IPS-NIHi11 (cell line): ENCODE data around the gene ZNF254.
"Not testable (repeated sequence)": the region's sequence is repeated elsewhere in the genome, so short reads cannot be mapped to it uniquely, and the experiment has no call there.

ENCODE experiments used
- DNase-seq: peaks from one replicate; pipeline ENCODE4 v3.0.0; 2012; ENCODE audit warnings: mixed read lengths, low spot score

The ZNF254 gene

DNA sequence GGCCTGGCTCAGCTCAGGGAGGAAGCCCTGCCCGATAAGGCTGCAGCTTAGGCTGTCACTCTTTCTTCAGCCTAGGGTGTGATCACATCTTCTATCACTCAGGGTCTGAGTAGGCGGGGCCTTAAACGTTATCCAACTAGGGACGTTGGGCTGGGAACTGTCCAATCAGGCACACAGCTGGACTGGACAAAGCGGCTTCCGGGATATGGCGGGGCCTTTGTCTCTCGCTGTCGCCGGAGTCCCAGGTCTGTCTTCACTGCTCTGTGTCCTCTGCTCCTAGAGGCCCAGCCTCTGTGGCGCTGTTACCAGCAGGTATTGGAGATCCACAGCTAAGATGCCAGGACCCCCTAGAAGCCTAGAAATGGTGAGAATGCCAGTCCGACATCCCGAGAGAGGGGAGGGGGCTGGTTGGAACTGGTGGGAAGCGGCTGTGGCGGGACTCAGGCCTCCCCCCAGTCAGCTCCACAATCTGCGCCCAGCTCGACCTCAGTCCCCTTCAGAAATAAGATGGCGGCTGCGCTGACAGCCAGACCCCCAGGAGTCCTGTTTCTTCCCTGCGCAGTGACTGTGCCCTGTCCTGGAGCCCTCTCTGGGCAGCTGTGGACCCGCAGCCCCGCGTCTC lies at the start of gene ZNF254:
ZNF254 (plus strand) TSS at position 214 of the 622 bp plus-strand sequence; CDS start at position 335, 121 bp downstream.
- peak; percentile 81 for DNase-seq

DNA sequence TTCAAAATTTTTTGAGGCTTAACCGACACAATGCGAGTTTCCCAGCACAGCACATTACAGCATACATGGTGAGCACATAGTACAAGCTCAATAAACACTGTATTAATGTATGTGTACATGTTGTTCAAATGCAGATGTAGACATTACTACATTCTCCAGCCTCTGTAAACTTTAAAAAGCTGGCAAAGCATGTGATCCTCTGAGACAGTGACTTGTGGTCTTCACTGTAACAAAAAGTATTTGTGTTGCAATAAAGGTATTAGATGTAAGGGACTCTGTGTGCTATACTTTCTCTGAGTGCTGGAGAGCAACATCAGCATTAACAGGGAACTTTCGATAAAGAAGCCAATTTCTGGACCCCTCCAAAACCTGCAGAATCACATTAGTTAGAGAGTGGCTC lies 46.4 kb upstream of the ZNF254 start:
- no peak for DNase-seq

DNA sequence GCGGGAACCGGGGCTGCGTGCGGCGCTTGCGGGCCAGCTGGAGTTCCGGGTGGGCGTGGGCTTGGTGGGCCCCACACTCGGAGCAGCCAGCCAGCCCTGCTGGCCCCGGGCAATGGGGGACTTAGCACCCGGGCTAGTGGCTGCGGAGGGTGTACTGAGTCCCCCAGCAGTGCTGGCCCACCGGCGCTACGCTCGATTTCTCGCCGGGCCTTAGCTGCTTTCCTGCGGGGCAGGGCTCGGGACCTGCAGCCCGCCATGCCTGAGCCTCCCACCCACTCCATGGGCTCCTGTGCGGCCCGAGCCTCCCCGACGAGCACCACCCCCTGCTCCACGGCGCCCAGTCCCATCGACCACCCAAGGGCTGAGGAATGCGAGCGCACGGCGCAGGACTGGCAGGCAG lies 45.7 kb upstream of the ZNF254 start:
- DNase-seq: not testable (repeated sequence)

DNA sequence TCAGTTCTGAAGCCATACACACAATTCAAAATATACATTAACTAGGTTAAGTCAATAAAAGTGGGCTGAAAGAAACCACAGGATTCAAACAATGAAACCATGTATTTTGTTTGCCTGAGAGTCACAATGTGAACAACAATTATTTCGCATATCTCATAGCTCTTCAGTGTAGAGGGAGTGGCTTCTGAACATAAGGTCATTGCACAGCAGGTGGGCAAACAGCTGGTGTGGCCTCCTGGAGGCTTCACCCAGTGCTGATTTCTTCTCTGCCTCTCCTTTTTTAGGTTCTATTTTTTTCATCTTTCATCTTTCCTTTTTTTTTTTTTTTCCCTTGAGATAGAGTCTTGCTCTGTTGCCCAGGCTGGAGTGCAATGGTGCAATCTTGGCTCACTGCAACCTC lies 40.4 kb upstream of the ZNF254 start:
- DNase-seq: no peak

DNA sequence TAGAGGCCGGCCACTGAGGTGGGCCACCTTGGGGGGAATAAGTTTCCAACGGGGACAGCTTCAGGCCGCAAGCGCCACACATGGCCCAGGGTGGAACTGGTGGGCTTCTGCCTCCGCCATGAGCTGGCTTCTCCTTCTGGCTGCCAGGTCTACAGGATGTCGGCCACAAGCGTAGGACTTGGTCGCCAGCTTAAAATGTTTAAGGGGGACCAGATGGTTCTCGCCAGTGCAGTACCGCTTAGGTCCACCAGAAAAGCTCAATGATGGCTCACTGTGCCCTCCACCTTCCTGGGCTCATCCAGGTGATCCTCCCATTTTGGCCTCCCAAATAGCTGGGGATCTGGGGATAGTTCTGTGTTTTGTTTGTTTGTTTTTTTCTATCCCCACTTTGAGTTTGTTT lies 38.7 kb upstream of the ZNF254 start:
- DNase-seq: peak; percentile 13

DNA sequence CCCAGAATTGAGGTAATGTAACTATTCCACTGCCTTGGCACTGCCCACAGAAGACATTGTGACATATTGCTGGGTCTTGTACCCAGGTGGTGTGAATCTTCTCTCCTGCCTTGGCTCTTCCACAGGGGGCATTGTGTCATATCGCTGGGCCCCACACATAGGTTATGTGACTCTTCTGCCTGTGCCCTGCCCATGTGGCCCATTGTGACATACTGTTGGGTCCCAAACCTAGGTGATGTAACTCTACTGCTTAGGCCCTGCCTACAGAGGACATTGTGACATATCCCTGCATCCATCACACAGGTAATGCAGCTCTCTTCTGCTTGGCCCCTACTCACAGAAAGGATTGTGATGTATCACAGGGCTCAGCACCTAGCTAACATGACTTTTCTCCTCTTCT lies 37.5 kb upstream of the ZNF254 start:
- DNase-seq: no peak

DNA sequence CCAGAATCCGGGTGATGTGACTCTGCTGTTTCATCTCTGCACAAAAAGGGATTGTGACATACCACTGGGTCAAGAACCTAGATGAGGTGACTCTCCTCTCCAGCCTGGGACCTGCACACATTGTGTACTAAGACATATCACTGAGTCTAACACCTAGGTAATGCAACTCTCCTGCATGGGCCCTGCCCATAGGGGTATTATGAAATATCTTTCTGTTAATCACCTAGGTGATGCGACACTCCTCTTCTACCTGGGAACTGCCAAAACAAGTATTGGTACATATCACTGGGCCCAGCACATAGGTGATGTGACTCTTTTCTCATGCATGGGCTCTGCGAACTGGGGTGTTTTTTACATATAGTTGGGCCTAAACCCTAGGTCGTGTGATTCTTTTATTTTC lies 35.5 kb upstream of the ZNF254 start:
- no peak for DNase-seq

DNA sequence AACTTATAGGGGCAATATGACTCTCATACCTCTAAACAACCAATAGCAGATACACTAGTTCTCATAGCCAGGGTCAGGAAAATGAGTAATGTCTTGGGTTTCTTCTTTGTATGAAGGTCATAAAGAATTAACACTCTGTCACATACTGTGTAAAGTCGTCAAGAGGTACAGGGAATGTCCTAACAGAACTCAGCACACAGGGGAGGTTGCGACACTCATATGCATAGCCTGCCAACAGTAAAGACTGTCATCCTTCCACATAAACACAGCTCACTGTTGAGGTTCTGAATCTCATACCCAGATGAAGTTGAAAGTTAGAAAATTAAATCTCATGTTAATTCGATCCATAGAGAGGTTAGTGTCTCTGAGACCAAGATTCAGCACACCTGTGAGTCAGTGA lies 34.2 kb upstream of the ZNF254 start:
- DNase-seq: no peak

DNA sequence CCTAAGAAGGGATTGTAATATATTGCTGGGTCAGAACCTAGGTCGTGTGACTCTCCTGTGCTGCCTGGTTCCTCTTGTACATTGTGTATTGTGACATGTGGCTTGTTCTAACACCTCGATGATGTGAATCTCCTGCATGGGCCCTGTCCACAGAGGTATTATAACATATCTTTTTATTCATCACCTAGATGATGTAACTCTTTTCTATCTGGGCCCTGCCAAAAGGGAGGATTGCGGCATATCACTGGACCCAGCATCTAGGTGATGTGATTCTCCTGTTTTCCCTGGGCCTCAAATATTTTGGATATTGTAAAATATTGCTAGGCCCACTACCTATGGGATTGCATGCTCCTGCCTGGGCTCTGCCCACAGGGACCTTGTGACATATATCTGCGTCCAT lies 33.4 kb upstream of the ZNF254 start:
- DNase-seq: no peak

DNA sequence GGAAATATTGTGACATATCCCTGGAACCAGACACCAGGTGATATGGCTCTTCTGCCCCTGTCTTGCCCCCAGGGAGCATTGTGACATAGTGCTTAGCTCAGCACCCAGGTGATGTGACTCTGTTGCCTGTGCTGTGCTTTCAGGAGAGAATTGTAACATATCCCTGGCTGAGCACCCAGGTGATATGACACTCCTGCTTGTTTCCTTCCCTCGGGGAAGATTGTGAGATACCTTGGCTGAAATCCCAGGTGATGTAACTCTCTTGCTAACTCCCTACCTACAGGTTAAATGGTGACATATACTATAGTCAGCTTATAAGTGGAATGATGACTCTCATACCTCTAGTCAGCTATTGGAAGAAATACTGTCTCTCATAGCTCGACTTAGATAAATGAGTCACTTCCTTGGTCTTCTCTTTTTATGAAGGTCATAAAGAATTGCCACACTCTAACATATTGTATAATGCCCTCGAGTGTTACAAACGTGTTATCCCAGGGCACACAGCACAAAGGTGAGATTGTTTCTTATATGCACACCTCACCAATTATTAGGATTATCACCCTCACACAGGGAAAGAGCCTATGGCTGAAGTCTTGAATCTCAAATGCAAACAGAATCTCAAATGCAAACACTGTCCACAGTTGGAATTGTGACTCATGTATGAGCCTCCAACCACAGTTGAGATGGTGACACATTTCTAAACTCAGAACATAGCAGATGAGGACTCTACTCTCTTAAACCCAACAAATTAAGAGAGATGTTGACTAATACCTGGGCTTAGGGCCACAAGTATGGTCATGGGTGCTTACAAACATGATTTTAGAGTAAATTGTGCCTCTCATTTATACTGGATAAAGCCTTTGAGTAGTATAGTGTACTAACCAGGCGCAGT lies 32.7 kb upstream of the ZNF254 start:
- no peak for DNase-seq

DNA sequence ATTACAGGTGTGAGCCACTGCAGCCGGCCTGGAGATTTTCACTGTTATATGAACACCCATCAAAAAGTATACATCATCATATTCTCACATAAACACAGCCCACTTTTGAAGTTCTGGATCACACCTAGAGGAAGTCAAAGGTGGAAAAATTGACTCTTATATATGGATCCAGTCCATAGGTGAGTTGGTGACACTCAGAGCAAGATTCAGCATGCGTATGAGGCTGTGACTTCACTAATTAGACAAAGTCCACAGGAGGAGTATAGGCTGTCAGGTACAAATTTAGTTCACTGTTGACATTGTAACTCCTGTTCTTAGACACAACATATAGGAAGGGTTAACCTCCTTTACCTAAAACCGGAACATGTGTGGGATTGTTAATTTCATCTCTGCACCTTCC lies 31.4 kb upstream of the ZNF254 start:
- DNase-seq: no peak

DNA sequence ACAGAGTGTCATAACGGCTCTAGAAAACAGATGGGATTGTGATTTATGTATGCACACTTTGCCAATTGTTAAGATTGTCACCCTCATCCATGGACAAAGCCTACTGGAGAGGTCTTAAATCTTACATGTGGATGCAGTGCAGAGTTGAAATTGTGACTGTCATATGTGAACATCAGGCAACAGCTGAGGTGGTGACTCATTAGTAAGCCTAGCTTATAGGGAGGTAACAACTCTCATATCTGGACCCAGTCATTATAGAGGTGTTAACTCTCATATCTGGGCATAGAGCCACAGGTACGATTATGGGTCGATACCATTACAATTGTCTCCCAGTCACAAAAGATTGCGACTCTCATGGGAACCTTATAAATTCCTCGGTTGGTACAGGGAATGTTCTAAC lies 29.8 kb upstream of the ZNF254 start:
- DNase-seq: no peak

DNA sequence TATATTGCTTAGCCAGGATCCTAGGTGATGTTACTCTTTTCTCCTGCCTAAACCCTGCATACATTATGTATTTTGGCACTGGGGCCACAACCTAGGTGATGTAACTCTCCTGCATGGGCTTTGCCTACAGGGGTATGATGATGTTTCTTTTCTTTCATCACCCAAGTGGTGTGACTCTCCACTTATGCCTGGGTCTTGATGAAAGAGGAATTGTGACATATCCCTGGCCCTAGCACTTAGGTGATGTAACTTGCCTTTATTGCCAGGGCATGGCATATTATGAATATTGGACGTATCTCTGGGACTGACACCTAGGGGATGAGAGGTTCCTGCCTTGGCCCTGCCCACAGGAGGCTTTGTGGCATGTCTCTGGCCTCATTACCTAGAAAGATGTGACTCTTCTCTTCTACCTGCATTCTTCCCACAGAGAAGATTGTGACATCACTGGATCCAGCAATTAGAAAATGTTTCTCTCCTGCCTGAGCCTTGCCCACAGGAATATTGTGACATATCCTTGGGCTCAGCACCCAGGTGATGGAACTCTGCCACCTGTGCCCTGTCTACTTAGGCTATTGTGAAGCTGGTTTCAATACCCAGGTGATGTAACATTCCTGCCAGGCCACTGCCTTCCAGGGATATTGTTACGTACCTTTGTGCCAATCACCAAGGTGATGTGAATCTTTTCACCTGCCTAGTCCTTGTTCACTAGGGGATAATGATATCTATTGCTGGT lies 27.3 kb upstream of the ZNF254 start:
- DNase-seq: no peak

DNA sequence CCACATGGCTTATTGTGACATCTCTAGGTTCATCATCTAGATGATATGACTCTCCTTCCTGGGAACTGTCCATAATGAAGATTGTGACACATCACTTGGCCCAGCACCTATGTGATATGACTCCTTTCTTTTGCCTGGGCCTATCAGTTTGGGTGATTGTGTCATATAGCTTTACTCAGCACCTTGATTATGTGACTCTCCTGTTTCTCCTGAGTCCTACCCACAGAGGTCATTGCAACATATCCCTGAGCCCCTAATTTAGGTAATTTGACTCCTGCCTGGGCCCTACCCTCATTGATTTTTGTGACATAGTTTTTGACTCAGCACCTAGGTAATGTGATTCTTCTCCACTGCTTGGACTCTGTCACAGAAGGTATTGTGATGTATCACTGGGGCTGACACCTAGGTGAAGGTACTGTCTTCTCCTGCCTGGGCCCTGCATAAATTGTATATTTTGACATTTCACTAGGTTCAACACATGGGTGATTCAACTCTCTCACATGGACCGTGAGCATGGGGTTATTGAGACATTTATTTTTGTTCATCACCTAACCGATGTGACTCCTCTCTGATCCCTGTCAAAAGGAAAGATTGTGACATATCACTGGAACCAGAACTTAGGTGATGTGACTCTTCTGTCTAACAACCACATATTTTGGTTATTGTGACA lies 26.2 kb upstream of the ZNF254 start:
- DNase-seq: no peak

DNA sequence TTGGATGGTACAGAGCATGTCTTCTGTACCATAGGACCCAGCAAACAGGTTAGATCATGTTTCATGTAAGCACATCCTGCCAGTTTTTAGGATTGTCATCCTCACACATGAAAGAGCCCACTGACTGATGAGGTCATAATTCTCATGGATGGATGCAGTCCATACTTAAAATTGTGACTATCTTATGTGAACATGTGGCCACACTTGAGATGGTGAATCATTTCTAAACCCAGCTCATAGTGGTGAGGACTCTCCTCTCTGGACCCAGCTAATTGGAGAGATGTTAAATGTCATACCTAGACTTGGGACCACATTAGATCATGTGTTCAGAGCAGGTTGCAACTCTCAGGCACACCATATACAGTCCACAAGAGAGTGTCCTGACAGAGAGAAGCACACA lies 24.8 kb upstream of the ZNF254 start:
- DNase-seq: no peak

DNA sequence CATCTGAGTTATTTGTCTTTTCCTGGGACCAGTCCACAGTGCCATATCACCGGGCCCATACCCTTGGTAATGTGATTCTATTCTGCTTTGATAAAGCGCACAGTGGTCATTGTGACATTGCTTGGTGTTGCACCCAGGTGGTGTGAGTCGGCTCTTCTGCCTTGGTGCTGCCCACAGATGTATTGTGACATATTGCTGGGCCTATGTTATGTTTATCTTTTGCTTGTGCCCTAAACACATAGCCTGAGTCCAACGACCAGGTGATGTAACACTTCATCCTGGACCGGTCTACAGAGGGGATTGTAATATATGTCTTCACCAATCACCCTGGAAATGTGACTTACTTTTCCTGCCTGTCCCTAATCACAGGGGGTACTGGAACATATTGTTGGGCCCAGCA lies 23.7 kb upstream of the ZNF254 start:
- DNase-seq: no peak

DNA sequence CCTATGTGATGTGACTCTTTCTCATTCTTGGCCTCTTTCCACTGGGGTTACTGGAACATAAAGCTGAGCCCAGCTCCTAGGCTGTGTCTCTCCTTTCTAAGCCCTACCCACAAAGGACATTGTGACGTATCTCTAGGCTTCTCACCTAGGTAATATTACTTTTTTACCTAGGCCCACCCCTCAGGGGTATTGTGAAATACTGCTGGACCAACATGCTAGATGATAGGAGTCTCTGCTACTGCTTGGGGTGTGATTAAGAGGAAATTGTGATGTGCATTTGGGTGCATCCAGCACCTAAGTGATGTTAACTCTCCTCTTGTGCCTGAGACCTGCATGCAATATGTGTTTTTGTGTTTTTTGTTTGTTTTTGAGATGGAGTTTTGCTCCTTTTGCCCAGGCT lies 22.8 kb upstream of the ZNF254 start:
- DNase-seq: no peak

DNA sequence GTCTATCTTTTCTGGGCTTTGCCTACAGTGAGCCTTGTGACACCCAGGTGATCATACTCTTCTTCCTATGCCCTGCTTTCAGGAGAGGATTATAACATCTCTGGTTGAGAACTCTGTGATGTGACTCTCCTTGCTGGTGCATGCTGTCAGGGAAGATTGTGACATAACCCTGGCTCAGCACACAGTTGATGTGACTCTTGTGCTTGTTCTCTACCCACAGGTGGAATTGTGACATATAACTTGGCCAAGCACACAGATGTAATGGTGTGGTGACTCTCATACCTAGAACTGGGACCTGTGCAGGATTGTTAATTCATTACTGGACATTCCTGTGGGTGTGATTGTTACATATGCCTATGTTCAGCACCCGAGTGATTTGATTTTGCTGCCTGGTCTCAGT lies 21.7 kb upstream of the ZNF254 start:
- DNase-seq: no peak

DNA sequence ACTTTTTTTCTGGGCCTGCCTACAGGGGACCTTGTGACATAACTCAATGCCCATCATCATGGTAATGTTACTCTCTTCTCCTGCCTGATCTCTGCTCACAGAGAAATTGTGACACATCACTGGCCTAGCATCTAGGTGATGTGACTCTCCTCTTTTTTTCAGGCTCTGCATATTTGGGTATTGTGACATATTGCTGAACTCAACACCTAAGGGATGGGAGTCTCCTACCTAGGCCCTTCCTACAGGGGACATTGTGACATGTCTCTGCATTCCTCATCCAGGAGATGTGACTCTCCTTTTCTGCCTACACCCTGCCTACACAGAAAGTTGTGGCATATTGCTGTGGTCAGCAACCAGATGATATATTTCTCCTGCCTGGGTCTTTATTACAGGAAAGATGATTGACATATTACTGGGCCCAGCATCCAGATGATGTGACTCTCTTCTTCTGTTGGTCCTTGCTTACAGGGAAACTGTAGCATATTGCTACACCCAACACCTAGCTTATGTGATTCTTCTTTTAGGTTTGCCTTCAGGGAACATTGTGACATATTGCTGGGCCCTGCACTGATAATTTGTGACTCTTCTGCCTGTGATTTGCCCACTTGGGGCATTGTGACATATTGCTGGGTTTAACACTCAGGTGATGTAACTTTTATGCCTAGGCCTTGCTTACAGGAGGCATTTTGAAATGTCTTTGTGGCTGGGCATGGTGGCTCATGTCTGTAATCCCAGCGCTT lies 21.0 kb upstream of the ZNF254 start:
- DNase-seq: no peak

DNA sequence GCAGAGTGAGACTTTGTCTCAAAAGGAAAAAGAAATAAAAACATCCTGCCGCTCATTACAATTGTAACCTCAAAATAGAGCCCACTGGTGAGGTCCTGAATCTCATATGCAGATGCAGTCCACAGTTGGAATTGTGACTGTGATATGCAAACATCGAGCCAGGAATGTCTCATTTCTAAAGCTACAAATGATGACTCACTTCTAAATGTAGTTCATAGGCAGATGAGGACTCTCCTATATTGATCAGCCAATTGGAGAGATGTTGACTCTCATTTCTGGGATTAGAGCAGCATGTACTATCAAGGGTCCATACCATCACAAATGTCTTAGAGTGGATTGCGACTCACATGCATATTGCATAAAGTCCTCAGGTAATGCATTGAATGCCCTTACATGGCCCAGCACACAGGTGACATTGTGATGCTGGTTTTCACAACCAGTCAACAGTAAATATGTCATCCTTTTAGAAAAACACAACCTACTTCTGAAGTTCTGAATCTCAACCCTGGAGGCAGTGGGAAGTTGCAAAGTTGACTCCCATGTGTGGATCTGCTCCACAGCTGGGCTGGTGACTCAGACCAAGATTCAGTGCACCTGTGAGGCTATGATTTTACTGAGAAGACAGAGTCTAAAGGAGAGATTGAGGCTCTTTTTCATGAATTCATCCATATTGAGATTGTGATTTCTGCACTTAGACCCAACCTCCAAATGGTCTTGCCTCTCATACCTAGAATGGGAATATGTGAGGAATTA lies 16.9 kb upstream of the ZNF254 start:
- no peak for DNase-seq

DNA sequence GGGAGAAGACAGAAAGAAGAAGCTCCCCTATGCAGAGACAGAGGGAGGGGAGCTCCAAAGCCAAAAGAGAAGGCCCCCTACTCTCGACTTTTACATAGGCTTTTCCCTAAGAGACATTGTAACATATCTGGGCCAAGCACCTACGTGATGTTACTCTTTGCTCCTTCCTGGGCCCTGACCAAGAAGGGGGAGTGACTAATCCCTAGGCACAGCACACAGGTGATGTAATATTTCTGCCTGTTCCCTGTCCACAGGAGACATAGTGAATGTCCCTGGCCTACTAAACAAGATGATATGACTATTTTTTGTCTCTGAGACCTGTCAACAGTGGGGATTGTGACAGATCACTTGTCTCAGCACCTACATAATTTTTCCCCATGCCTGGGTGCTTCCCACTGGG lies 15.9 kb upstream of the ZNF254 start:
- DNase-seq: no peak
